DMS 273 treated with DMSO at 0.1 percent for 48 hours (cell line): ENCODE measurements around the gene HELZ.
"Not testable (repeated sequence)": the region's sequence is repeated elsewhere in the genome, so short reads cannot be mapped to it uniquely, and the experiment has no call there.

Experiments
- DNase-seq: peaks from one replicate; lab custom pipeline; 2025; lab: John Stamatoyannopoulos, UW

The HELZ gene

GRCh38 chr17:67270416-67270815 lies 25.4 kb upstream of the HELZ start:
- DNase-seq: no peak

DNA sequence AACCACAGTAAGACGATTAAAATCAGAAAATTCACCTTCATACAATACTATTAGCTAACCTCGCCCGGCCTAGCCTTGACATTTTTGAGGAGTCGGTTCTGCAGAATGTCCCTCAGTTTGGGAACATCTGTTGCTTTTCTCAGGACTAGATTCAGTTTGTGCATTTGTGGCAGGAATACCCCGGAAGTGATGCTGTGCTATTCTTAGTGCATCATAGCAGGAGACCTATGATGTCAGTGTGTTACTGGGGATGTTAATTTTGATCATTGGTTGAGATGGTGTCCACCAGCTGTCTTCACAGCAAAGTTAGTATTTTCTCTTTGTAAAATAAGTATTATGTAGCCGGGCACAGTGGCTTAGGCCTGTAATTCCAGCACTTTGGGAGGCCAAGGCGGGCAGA lies 21.5 kb upstream of the HELZ start:
- DNase-seq: no peak

DNA sequence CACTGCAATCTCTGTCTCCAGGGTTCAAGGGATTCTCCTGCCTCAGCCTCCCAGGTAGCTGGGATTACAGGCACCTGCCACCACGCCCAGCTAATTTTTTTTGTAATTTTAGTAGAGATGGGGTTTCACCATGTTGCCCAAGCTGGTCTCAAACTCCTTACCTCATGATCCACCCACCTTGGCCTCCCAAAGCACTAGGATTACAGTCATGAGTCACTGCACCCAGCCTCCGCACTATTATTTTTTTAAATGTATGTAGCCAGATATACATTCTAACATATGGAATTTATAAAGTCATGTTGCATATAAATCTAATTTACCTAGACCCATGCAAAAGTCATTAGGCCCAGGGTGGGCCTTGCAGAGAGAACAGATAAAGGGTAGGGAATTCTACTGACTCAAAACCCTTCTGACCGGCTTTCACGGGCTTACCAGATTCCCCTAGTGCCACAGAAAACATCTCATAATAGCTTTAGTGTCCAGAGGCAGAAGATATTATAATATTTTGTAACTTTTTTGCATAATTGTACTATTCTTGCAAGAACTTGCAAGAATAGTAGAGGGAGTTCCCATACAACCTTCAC lies 20.5 kb upstream of the HELZ start:
- DNase-seq: no peak

DNA sequence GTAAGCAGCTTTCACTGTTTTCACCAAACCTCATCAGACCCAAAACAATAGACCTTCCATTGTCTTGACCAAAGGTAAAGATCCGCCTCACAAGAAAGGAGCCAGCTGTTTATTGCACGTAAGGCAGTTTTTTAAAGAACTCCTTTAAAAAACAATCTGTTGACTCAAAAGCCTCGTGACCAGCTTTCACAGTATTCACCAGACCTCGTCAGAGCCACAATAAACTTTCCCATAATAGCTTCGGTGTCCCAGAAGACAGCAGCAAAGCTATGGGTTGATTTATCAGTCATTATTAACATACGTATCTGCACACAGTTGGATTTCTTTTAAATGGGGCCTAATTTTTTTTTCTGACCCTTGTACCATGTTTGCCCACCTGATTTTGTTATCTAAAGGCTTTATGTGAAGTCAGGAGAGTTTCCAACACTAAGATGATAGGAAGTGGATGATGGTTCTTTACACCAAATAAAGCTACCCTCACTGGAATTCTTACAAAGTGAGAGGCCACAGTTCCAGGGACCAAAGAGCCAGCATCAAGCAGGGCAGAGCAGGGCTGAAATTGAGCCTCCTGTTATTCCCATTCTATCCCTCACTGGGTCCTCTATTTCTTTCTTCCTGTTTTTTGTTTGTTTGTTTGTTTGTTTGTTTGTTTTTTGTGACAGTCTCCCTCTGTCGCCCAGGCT lies 17.6 kb upstream of the HELZ start:
- DNase-seq: no peak

GRCh38 chr17:67260170-67260987 lies 15.4 kb upstream of the HELZ start:
- no peak for DNase-seq

DNA sequence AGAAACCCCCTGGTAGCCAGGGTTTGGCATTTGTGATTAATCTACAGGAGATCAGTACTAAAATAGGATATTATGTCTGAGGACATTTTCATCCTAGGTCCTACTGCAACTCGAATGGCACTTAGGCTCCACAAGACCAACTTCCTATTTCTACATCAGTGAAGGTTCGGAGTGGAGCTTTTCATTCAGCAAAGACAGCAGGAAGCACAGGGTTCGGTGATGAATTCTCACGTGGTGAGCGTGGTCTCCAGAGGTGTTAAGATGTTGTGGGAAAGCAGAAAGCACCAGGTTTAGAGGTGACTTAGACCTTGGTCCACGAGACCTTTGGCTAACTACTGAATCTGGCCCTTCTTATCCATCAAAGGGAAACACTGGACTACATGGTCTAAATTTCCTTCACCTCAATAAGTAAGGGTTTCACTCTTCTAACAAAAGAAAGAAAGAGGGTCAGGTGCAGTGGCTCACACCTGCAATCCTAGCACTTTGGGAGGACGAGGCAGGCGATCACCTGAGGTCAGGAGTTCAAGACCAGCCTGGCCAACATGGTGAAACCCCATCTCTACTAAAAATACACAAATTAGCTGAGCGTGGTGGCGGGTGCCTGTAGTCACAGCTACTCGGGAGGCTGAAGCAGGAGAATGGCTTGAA lies 13.9 kb upstream of the HELZ start:
- no peak for DNase-seq

DNA sequence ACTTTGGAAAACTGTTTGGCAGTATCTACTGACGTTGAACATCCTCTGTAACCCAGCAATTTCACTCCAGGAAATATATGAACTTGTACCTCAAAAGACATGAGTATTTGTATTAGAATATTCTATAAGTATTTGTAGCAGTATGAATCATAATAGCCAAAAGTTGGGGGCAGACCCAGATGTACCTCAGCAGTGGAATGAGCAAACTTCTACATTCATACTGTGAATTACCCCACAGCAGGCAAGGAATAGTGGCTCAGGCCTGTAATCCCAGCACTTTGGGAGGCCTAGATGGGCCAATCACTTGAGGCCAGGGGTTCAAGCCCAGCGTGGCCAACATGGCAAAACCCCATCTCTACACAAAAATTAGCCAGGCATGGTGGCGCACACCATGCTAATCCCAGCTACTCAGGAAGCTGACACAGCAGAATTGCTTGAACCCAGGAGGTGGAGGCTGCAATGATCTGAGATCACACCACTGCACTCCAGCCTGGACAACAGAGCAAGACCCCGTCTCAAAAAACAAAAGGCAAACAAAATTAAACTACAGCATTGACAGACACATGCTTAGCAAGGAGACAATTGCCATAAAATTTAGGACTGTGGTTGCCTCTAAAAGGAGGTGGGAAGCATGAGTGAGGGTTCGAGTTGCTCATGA lies 11.2 kb upstream of the HELZ start:
- DNase-seq: no peak

- DNase-seq: no peak
These were observed 8.4 kb upstream of the HELZ start for GRCh38 chr17:67253384-67253783.

DNA sequence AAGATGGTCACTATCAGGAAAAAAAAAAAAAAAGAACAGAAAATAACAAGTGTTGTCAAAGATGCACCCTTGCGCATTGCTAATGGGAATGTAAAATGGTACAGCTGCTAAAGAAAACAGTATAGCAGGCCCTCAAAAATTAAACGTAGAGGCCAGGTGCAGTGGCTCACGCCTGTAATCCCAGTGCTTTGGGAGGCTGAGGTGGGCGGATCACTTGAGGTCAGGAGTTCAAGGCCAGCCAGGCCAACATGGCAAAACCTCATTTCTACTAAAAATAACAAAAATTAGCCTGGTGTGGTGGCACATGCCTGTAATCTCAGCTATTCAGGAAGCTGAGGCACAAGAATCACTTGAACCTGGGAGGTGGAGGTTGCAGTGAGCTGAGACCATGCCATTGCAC lies 6.6 kb upstream of the HELZ start:
- not testable (repeated sequence) for DNase-seq

- DNase-seq: no peak
These were observed 3.3 kb upstream of the HELZ start for GRCh38 chr17:67248291-67248690.

GRCh38 chr17:67247416-67247900 lies 2.5 kb upstream of the HELZ start:
- DNase-seq: no peak

DNA sequence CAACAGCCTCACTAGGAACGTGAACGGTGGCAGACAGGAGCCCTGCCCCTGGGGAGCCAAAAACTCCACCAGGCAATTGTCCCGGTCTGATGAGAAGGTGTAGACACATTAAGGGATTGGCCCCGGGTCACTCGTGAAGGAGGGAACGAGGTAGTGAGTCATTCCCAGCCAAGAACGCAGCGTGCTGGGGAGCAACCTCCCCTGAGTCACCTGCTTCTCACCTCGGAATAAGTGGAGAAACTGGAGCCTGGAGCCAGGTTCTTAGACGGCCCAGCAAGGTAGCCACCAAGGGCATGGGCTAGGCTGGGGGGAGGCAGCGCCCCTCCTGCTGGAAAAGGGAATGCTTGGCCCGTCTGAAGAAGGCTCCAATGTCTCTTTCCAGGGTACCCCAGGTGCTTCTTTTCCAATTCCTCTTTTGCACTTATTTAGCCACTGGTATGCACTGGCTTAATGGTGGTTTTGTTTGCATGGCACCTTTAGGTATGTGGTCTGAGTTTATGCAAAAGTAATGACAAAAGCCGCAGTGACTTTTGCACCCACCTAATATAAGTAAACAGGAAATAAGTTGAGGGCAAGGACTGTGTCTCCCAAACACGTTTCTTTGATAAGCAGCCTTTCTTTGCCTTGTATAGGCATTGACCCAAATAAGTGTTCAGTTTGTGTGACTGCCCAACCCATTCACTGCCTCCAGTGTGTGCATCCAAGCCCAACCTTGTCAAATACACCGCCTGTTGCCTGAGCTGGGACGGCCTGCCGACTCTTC lies 1.8 kb upstream of the HELZ start:
- DNase-seq: no peak

GRCh38 chr17:67246403-67246652 lies 1.3 kb upstream of the HELZ start:
- no peak for DNase-seq

- no peak for DNase-seq
These were observed 852 bp upstream of the HELZ start for GRCh38 chr17:67245694-67246402.

- no peak for DNase-seq
These were observed 444 bp downstream of the HELZ start for GRCh38 chr17:67244431-67245072.

DNA sequence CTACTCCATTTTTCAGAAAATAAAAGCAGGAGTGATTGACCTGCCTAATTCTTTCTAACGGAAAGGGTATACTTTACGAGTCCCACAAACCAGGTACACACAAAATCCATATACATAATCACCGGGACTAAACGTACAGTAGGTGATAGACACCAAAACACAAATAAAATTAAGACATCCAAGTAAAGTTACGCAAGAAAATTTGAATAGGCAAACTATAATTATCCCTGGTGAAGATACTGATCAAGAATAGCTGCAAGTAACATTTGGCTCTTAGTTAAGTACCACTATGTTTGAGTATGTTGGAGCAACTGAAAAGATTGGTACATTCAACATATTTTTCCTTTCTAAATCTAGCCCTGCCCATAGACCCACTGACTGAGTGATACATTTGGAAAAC lies 1.7 kb downstream of the HELZ start:
- no peak for DNase-seq

DNA sequence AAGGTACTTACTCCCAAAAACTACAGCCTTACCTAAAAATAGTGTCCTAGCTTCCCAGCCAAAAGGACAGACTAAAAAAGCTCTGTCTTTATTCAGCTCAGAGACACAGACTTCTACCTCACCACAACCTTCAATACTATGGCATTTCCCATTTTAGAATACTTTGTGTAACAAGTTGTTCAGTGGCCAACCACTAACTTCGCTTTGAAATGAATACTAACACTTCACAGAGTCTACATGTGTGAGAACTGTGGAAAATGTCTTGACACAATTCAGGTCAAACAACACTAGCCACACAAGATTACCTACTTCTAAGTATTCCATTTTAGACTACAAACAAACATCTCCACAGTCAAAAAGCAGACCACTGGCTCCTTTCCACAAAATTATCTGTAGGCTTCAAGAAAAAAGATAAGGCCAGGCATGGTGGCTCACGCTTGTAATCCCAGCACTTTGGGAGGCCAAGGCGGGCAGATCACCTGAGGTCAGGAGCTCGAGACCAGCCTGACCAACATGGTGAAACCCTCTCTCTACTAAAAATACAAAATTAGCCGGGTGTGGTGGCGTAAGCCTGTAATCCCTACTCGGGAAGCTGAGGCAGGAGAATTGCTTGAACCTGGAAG lies 3.2 kb downstream of the HELZ start:
- DNase-seq: no peak

DNA sequence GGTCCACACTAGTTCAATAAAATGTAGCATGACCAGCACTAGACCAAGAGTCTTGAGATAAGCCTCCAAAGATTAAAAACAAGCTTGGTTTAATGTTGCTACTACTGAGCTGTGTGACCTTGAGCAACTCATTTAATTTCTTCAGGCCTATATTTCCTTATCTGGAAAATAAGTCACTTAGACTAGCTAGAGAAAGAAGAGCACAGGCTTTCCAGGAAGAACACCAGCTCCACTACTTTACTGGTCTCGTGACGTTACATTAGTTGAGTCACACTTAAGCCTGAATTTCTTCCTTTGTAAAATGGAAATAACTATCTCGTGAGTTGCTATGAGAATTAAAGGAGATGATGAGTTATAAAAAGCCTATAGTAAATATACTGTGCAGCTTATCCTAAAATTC lies 5.4 kb downstream of the HELZ start:
- no peak for DNase-seq

DNA sequence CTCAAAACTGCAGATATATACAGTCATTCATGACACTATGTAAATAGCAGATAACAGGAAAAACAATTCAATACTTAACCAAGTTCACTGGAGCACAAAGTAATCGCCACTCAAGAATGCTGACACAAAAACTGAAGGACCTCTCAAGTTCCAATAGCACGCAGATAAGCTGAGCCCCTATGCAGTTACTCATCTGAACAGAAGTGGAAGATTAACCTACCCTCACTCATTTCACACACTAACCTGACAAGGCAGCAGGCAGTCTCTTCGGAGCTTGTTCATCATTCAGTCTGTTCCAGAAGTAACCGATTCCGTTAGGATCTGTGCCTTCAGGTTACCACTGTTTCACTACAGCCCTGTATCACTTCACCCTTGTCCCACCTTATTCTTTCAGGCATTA lies 6.0 kb downstream of the HELZ start:
- no peak for DNase-seq

- no peak for DNase-seq
These were observed 12.6 kb downstream of the HELZ start for GRCh38 chr17:67232441-67232840.
